Astrocyte (in vitro differentiated cells and primary cell): Measurements from ENCODE around the gene ZNF689. TPM values are rescaled to one million over a fixed set of nuclear protein-coding genes. Genes with fewer than 3 reads are reported as not detected.
A peak's percentile ranks its signal among the peaks of the same experiment; 100 is the strongest.

Source experiments
- DNase-seq: peaks from one replicate; pipeline ENCODE4 v3.0.0-alpha.2; 2010; ENCODE audit warnings: low read depth
- FAIRE-seq: peaks from 2 replicates; lab custom pipeline; 2011; peaks lifted over from hg19 to GRCh38; lab: Jason Lieb, UNC
- H2AFZ ChIP-seq: 2 replicates; pipeline ENCODE4 v1.6.0; 2012; ENCODE audit warnings: low read depth, low read length, inconsistent platforms
- H3K27ac ChIP-seq: 2 replicates; pipeline ENCODE4 v1.5.1; 2011; ENCODE audit warnings: low read depth, low read length, inconsistent platforms
- H3K27me3 ChIP-seq: 2 replicates; pipeline ENCODE4 v1.6.0; 2011; ENCODE audit warnings: low read length, inconsistent platforms; ENCODE audit not compliant: insufficient read depth
- H3K36me3 ChIP-seq: 2 replicates; pipeline ENCODE4 v1.5.1; 2011; ENCODE audit warnings: low read length, inconsistent platforms; ENCODE audit not compliant: insufficient read depth
- H3K4me1 ChIP-seq: 2 replicates; pipeline ENCODE4 v1.5.1; 2011; ENCODE audit warnings: low read length, inconsistent platforms; ENCODE audit not compliant: insufficient read depth
- H3K4me2 ChIP-seq: 2 replicates; pipeline ENCODE4 v1.6.0; 2012; ENCODE audit warnings: low read length, inconsistent platforms
- H3K4me3 ChIP-seq: 2 replicates; pipeline ENCODE4 v1.5.1; 2011; ENCODE audit warnings: low read depth, mild to moderate bottlenecking, low read length, inconsistent platforms; ENCODE audit not compliant: insufficient read depth
- H3K79me2 ChIP-seq: 2 replicates; pipeline ENCODE4 v1.6.0; 2012; ENCODE audit warnings: mild to moderate bottlenecking, low read length, inconsistent platforms; ENCODE audit not compliant: insufficient read depth
- H3K9ac ChIP-seq: 2 replicates; pipeline ENCODE4 v1.6.0; 2012; ENCODE audit warnings: mild to moderate bottlenecking, low read length, inconsistent platforms
- H3K9me3 ChIP-seq: 2 replicates; pipeline ENCODE4 v1.5.1; 2012; ENCODE audit warnings: low read depth, mild to moderate bottlenecking, low read length, inconsistent platforms; ENCODE audit not compliant: insufficient read depth
- H4K20me1 ChIP-seq: 2 replicates; pipeline ENCODE4 v1.6.0; 2012; ENCODE audit warnings: low read length, inconsistent platforms; ENCODE audit not compliant: insufficient read depth
- H3K27ac Mint-ChIP-seq: one replicate; pipeline ENCODE4 v1.8.0; 2021; ENCODE audit warnings: mild to moderate bottlenecking, mixed read lengths; ENCODE audit not compliant: unreplicated experiment
- H3K27me3 Mint-ChIP-seq: one replicate; pipeline ENCODE4 v1.8.0; 2021; ENCODE audit warnings: low read depth, mixed read lengths; ENCODE audit not compliant: unreplicated experiment
- H3K36me3 Mint-ChIP-seq: one replicate; pipeline ENCODE4 v1.8.0; 2021; ENCODE audit warnings: low read depth, mixed read lengths; ENCODE audit not compliant: unreplicated experiment
- H3K4me1 Mint-ChIP-seq: one replicate; pipeline ENCODE4 v1.8.0; 2021; ENCODE audit warnings: low read depth, mixed read lengths; ENCODE audit not compliant: unreplicated experiment
- H3K4me3 Mint-ChIP-seq: one replicate; pipeline ENCODE4 v1.8.0; 2021; ENCODE audit warnings: mild to moderate bottlenecking, moderate library complexity, mixed read lengths; ENCODE audit not compliant: unreplicated experiment
- H3K9me3 Mint-ChIP-seq: one replicate; pipeline ENCODE4 v1.8.0; 2021; ENCODE audit warnings: mild to moderate bottlenecking, mixed read lengths; ENCODE audit not compliant: unreplicated experiment
- CTCF ChIP-seq: IDR thresholded peaks from 2 replicates; pipeline ENCODE4 v1.5.1; 2011; ENCODE audit warnings: low read depth, mild to moderate bottlenecking, inconsistent platforms, low read length, moderate library complexity; ENCODE audit not compliant: insufficient read depth
- EZH2 ChIP-seq: IDR thresholded peaks from 2 replicates; pipeline ENCODE4 v1.6.1; 2012; ENCODE audit warnings: mild to moderate bottlenecking, low read length, inconsistent platforms; ENCODE audit not compliant: insufficient read depth
- total RNA-seq: library from RNA; stranded (reverse); gene quantifications from 2 replicates; pipeline ENCODE4 v1.2.1, GENCODE V29; 2021

ZNF689 gene
- total RNA-seq, 1 donor from 2014 or later = 7.5 TPM

- H3K4me3 Mint-ChIP-seq = no peak overlapping the region
- FAIRE-seq (no peak), DNase-seq (peak; percentile 22)
Observed at GRCh38 chr16:30628628-30629540, 18.7 kb upstream of the ZNF689 start.

DNA sequence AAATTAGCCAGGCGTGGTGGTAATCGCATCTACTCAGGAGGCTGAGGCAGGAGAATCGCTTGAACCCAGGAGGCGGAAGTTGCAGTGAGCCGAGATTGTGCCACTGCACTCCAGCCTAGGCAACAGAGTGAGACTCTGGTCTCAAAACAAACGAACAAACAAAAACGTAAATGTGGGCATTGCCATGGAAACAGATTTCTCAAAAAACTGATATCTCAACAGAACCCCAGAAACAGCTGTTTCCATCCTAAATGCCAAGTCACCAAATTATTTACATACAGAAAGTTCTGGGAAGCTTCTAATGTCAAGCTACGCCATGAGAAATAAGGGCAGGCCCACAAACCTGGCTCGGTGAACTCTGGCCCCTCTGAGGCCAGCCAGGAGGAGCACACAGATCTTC is 16.0 kb upstream of the ZNF689 start:
- Histone ChIP-seq H3K4me2 (no peak overlapping the region), H3K27me3 (no peaks in the 10 kb centered on the region), H2AFZ (no peak overlapping the region), H3K79me2 (no peaks in the 10 kb centered on the region), H3K4me3 (no peak overlapping the region), H3K9me3 (no peaks in the 10 kb centered on the region), H3K27ac (no peak overlapping the region), H3K36me3 (no peaks in the 10 kb centered on the region), H3K9ac (no peak overlapping the region), H4K20me1 (no peaks in the 10 kb centered on the region), H3K4me1 (no peaks in the 10 kb centered on the region)
- DNase-seq = no peak
- Mint-ChIP-seq H3K4me3 (no peak overlapping the region), H3K27me3 (peaks cover 15% of the 10 kb centered on the region), H3K4me1 (no peaks in the 10 kb centered on the region), H3K9me3 (peaks cover 7% of the 10 kb centered on the region), H3K27ac (no peak overlapping the region), H3K36me3 (no peaks in the 10 kb centered on the region)
- no peak for FAIRE-seq
- no peak for TF ChIP-seq EZH2
- TF ChIP-seq CTCF = no peak

More at GRCh38 chr16:30628628-30629540, 18.7 kb upstream of the ZNF689 start:
- H3K79me2 ChIP-seq = no peaks in the 10 kb centered on the region
- no peak overlapping the region for H3K27ac ChIP-seq
- H4K20me1 ChIP-seq = no peaks in the 10 kb centered on the region
- peak overlapping the region; percentile 83 for H2AFZ ChIP-seq
- no peak overlapping the region for H3K9ac ChIP-seq
- no peaks in the 10 kb centered on the region for H3K36me3 ChIP-seq
- peaks cover under 1% of the 10 kb centered on the region for H3K9me3 Mint-ChIP-seq
- H3K4me1 ChIP-seq = no peaks in the 10 kb centered on the region
- no peaks in the 10 kb centered on the region for H3K9me3 ChIP-seq
- H3K27me3 ChIP-seq = no peaks in the 10 kb centered on the region
- H3K4me2 ChIP-seq = peak overlapping the region; percentile 50
- H3K4me3 ChIP-seq = no peak overlapping the region
- peaks cover 4% of the 10 kb centered on the region for H3K27me3 Mint-ChIP-seq
- no peaks in the 10 kb centered on the region for H3K4me1 Mint-ChIP-seq
- TF ChIP-seq EZH2 (no peak), CTCF (peak; percentile 88)
- H3K27ac Mint-ChIP-seq = no peak overlapping the region
- no peaks in the 10 kb centered on the region for H3K36me3 Mint-ChIP-seq
